NT2/D1 (cell line): ENCODE results near the gene C15orf40.

ENCODE experiments used
- SUZ12 ChIP-seq: IDR thresholded peaks from 2 replicates; pipeline ENCODE4 v1.6.1; 2011; ENCODE audit not compliant: insufficient read length, insufficient read depth; ENCODE audit errors: extremely low read depth
- YY1 ChIP-seq: IDR thresholded peaks from 2 replicates; pipeline ENCODE4 v1.6.1; 2011; ENCODE audit not compliant: insufficient read length, insufficient read depth

GRCh38 chr15:82999905-83000671 lies 11.4 kb downstream of the C15orf40 start:
- TF ChIP-seq SUZ12: no peak
- no peak for TF ChIP-seq YY1
